A172 (cell line): ENCODE results near the gene MRPS5. TPM values are rescaled to one million over a fixed set of nuclear protein-coding genes. Genes with fewer than 3 reads are reported as not detected.

Source experiments
- DNase-seq: peaks from one replicate; pipeline ENCODE4 v3.0.0-alpha.2; 2015; ENCODE audit warnings: low spot score
- total RNA-seq: library from RNA; depleted of rRNA; stranded (reverse); fragments of >200 nt; shearing (Covaris generic); gene quantifications from 2 replicates; pipeline ENCODE4 v1.2.3, GENCODE V29; 2014

Gene MRPS5
- total RNA-seq, 1 experiment from 2014 or later: 84.4 TPM

- DNase-seq: no peak
Measured at GRCh38 chr2:95061119-95061512, 60.5 kb downstream of the MRPS5 start.

GRCh38 chr2:95060446-95061118, 61.0 kb downstream of the MRPS5 start:
- no peak for DNase-seq

GRCh38 chr2:95059656-95060370, 61.8 kb downstream of the MRPS5 start:
- no peak for DNase-seq

DNA sequence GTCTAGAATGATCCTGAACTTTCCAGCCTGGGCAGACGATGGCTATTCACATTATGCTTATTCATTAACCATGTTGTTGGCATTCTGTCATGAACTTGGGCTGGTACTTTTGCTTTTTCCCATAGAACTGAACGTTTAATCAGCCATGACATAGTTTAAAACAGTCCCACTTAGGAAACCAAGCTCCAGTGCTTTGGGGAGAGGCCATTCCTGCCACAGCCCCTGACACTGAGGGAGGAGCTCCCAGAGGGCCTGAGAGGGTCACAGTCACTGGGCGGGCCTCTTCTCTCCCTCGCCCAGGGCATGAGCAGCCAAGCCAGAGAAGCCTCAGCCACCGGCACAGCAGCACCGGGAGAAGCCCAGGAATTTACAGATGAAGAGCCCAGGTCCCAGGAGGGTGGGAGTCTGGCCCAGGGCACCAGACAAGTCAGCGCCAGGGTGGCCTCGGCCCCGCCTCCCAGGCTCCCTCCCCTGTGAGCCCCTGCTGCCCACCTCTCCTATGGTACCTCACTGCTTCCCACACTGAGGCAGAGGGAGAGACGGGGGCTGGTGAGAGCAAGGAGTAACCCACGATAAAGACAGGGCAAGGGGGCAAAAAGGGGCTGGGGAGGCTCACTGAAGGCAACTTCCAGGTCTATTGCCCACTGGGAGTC, 62.5 kb downstream of the MRPS5 start:
- no peak for DNase-seq

GRCh38 chr2:95058466-95058988, 63.1 kb downstream of the MRPS5 start:
- no peak for DNase-seq

DNA sequence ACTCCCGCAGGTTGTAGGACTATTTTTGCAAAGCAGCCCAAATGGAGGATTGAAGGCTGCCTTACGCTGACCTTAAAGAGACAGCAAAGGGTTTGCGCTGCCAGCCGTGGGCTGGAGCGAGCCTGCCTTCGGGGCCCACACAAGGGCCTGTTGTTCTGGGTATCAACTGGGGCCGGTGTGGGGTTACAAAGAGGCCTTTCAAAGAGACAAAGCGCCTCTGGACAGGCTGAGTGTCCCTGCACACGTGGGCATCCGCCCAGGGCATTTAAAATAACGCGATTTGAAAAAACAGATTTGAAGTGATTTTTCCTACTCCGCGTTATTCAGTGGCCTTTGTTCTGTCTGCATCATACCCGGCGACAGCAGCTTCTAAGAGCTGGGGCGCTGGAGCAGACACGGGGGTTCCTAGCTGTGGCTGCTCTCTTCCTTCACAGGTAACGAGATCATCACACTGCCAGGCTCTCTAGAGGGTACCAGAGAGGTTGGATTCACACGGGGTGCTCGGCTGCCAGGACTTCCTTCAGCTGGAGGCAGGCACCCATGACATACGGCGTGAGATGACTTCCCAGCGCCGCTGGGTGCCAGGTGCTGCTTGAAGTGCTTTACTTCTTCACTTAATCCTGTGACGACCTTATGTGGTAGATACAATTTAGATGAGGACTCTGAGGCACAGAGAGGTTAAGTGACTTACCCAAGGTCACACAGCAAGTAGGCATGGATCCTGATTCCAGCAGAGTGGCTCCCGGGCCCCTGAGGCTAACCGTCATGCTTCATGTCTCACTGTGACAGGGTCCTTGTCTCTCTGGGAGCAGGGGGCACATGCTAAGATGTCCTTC, 63.9 kb downstream of the MRPS5 start:
- no peak for DNase-seq

GRCh38 chr2:95056461-95057459, 64.8 kb downstream of the MRPS5 start:
- DNase-seq: peak; percentile 66

DNA sequence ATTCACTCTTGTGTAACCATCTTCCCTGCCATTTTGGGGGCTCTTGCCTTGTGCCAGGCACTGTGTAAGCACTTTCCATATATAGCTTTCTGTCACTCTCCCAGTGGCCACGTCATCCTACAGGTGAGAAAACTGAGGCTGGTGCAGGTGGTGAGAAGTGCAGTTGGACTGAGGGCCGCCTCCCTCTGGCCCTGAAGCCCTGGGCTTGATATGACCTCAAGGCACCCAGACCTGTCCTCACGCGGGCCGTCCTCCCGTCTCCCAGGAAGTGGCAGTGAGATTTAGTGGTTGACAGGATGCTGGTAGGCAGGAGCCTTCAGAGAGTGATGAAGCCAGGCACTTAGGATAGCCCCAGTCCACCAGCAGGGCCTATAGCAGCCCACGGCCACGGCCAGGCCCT, 65.6 kb downstream of the MRPS5 start:
- no peak for DNase-seq

GRCh38 chr2:95055262-95055661, 66.3 kb downstream of the MRPS5 start:
- DNase-seq: no peak

DNA sequence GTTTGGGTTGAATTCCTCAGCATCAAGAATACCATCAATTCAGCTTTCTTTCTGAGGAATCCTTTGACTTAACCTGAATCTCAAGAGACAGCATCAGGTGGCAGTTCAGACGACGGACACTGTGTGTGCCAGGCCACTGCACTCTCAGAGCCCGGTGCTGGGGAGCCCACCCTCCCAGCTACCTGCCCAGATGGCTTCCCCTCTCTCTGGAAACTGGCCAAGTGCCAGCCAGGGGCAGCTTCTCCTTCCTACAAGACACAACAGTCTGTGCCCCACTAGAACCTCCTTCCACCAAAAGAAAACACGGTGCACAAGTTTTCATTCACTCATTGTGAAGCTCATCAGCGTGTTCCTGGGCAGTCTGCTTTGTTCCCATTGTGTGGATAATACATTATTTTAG, 67.6 kb downstream of the MRPS5 start:
- no peak for DNase-seq

DNA sequence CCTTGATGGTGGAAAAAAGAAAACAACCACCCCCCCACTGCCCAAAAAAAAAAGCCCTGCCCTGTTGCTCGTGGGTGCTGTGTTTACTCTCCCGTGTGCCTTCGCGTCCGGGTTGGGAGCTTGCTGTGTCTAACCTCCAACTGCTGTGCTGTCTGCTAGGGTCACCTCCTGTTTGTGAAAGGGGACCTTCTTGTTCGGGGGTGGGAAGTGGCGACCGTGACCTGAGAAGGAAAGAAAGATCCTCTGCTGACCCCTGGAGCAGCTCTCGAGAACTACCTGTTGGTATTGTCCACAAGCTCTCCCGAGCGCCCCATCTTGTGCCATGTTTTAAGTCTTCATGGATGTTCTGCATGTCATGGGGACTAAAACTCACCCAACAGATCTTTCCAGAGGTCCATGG, 68.1 kb downstream of the MRPS5 start:
- DNase-seq: no peak

GRCh38 chr2:95052804-95053479, 68.7 kb downstream of the MRPS5 start:
- DNase-seq: no peak

- no peak for DNase-seq
Measured at GRCh38 chr2:95052307-95052706, 69.3 kb downstream of the MRPS5 start.

- DNase-seq: no peak
Measured at GRCh38 chr2:95051626-95052025, 70.0 kb downstream of the MRPS5 start.

GRCh38 chr2:95050385-95051300, 71.0 kb downstream of the MRPS5 start:
- DNase-seq: no peak

DNA sequence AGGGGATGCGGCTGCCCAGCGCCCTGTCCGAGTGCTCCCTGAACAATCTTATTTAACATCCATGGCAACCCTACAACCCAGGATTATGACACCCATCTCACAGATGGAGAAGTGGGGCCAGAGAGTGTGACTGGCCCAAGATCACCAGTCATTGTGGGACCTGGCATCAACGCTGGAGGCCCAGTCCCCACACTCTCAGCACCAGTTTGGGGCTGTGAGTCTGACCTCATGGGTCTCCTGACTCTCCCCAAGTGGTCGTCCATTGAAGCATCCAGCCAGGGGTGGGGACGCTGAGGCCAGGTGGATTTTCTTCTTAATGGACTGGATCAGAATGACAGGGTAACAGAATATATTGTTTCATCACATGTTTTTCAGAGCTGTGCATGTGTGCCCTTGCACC, 71.6 kb downstream of the MRPS5 start:
- no peak for DNase-seq

DNA sequence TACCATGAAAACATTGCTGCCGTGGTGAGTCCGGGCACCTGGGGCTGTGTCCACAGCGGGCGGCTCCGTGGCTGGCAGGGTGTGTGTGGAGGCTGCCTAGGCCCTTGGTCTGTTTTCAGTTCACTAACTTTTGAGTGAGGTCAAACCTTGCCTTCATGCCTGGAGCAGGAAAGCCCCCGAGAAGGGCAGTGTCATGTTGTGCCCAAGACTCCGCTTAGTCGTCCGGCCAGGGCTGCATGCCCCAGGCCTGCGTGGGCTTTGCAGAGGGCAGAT, 72.0 kb downstream of the MRPS5 start:
- DNase-seq: no peak

DNA sequence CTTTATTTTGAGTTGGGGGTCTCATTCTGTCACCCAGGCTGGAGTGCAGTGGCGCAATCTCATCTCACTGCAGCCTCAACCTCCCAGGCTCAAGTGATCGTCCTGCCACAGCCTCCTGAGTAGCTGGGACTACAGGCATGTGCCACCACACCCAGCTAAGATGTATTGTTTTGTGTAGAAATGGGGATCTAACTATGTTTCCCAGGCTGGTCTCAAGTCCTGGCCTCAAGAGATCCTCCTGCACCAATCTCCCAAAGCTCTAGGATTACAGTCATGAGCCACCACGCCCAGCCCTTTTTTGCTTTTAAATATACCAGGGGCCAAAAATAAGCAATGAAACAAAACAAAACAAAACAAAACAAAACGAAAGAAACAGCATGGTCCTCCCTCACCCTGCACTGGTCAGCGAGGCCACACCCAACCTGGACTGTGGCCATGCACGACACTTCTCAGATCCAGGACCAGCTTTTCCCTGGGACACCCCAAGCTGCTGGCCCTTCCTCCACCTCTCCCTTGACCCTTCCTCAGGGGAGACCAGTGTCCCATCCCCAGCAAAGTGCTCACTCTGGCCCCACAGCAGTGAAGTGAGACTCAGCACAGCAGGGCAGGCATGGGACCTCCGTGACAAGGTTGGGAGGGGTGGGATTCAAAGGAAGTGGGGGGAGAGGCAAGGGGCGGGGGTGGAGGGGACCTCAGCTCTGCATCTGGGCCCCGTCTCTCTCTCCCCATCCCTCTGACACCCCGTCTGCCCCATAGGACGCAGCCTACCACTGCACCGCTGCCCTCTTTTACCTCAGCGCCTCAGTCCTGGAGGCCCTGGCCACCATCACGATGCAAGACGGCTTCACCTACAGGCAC, 72.6 kb downstream of the MRPS5 start:
- no peak for DNase-seq
